SH-SY5Y (cell line): ENCODE data around the gene OR1A1.

ENCODE experiments used
- GATA2 ChIP-seq: IDR thresholded peaks from 2 replicates; pipeline ENCODE4 v1.6.1; 2011; ENCODE audit warnings: mild to moderate bottlenecking, low read depth, low read length
- GATA3 ChIP-seq: IDR thresholded peaks from 2 replicates; pipeline ENCODE4 v1.6.1; 2011; ENCODE audit warnings: low read depth, mild to moderate bottlenecking, low read length, moderate library complexity

DNA sequence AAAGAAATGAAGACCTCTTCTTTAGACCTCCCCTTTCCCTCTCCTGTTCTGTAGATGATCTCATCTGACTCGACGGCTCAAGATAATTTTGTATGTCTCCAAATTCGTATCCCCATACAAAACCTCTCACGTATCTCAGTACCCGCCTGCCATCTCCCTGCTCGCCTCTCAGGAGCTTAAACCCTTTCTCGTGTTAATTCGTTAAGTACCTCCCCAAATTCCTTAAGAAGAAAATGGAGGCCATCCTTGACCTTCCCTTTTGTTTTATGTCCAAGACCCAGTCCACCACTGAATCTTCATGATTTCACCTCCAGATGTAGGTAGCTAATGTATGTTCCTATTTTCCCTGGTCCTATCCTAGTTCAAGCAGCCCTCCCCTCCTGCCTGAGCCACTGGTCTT is 49.1 kb downstream of the OR1A1 start:
- TF ChIP-seq GATA2 (no peak), GATA3 (no peak)
